MCF 10A (cell line): Measurements from ENCODE around the gene DNAH6. TPM values are rescaled to one million over a fixed set of nuclear protein-coding genes. Genes with fewer than 3 reads are reported as not detected.

Source experiments
- BruUV-seq: library from RNA; stranded (reverse); fragments of 400-500 nt; replicated peaks from 2 replicates; lab custom pipeline; 2021; lab: Mats Ljungman, UMichigan
- CTCF ChIA-PET: fragments of 300-600 bp; sonication (Branson Sonifier 250); formaldehyde crosslinking; extraction: SDS; loops from one replicate; lab custom pipeline; 2021; ENCODE audit warnings: antibody characterized with exemption, inconsistent platforms; lab: Yijun Ruan, JAX
- POLR2A ChIA-PET: fragments of 300-600, 350-650 bp; sonication (Branson Sonifier 250); formaldehyde crosslinking; extraction: SDS; loops from one replicate; lab custom pipeline; 2020; ENCODE audit warnings: antibody characterized with exemption, inconsistent platforms; lab: Yijun Ruan, JAX
- DNase-seq: peaks from one replicate; pipeline ENCODE4 v3.0.0-alpha.2; 2018; ENCODE audit not compliant: unreplicated experiment
- H3K27ac Mint-ChIP-seq: one replicate; pipeline ENCODE4 v1.8.0; 2022; ENCODE audit warnings: mild to moderate bottlenecking, low read depth, mixed read lengths; ENCODE audit not compliant: unreplicated experiment
- H3K27me3 Mint-ChIP-seq: one replicate; pipeline ENCODE4 v1.8.0; 2022; ENCODE audit warnings: mixed read lengths; ENCODE audit not compliant: insufficient read depth, unreplicated experiment
- H3K36me3 Mint-ChIP-seq: one replicate; pipeline ENCODE4 v1.8.0; 2022; ENCODE audit warnings: mild to moderate bottlenecking, moderate library complexity, mixed read lengths; ENCODE audit not compliant: insufficient read depth, unreplicated experiment
- H3K4me1 Mint-ChIP-seq: one replicate; pipeline ENCODE4 v1.8.0; 2022; ENCODE audit warnings: mixed read lengths; ENCODE audit not compliant: insufficient read depth, unreplicated experiment
- H3K4me3 Mint-ChIP-seq: one replicate; pipeline ENCODE4 v1.8.0; 2022; ENCODE audit warnings: mild to moderate bottlenecking, moderate library complexity, mixed read lengths; ENCODE audit not compliant: unreplicated experiment
- H3K9me3 Mint-ChIP-seq: one replicate; pipeline ENCODE4 v1.8.0; 2022; ENCODE audit warnings: mixed read lengths; ENCODE audit not compliant: unreplicated experiment
- intact Hi-C: fragments of 100-400 bp; cut with micrococcal nuclease; formaldehyde crosslinking; loops from 2 replicates; pipeline ENCODE4 v1.14.1; 2022
- total RNA-seq: library from RNA; stranded (reverse); gene quantifications from 2 replicates; pipeline ENCODE4 v1.2.3, GENCODE V29; 2022
- TF ChIP-seq, protein P1 (sequence below): fragments of 200-600 bp; IDR thresholded peaks from one replicate; pipeline ENCODE4 v1.8.0; 2022; ENCODE audit warnings: antibody characterized with exemption, mild to moderate bottlenecking; ENCODE audit not compliant: unreplicated experiment

The DNAH6 gene
- total RNA-seq, 1 experiment from 2014 or later, result 0.14 TPM

DNA sequence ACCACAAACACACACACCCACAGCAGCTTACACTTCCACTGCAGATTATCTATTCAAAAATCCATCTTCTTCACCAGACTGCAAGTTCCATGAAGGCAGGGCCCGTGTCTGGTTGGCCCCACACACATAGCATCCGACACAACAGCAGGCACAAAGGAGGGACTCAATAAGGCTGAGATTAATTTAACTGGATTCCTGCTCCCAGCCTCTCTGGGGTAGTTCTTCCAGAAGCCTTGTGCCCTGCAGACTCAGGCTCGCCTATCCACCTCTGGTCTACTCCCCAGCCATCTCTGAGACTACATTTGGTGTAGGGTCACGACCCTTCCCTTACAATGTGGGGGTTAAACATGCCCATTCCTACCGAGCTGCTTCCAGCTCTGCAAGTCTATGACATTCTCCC, 306.9 kb downstream of the DNAH6 start:
- POLR2A ChIA-PET, result no interaction called here
- H3K9me3 Mint-ChIP-seq, result no peaks in the 10 kb centered on the region
- TF ChIP-seq, protein P1, sequence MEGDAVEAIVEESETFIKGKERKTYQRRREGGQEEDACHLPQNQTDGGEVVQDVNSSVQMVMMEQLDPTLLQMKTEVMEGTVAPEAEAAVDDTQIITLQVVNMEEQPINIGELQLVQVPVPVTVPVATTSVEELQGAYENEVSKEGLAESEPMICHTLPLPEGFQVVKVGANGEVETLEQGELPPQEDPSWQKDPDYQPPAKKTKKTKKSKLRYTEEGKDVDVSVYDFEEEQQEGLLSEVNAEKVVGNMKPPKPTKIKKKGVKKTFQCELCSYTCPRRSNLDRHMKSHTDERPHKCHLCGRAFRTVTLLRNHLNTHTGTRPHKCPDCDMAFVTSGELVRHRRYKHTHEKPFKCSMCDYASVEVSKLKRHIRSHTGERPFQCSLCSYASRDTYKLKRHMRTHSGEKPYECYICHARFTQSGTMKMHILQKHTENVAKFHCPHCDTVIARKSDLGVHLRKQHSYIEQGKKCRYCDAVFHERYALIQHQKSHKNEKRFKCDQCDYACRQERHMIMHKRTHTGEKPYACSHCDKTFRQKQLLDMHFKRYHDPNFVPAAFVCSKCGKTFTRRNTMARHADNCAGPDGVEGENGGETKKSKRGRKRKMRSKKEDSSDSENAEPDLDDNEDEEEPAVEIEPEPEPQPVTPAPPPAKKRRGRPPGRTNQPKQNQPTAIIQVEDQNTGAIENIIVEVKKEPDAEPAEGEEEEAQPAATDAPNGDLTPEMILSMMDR, result no peak
- H3K36me3 Mint-ChIP-seq, result no peaks in the 10 kb centered on the region
- no peak overlapping the region for H3K27ac Mint-ChIP-seq
- no peak for DNase-seq
- no peaks in the 10 kb centered on the region for H3K27me3 Mint-ChIP-seq
- CTCF ChIA-PET, result interaction anchor here (0.6 to 1.2 kb wide), 2 partner anchors 42 to 508 kb away, joined by 3 to 4 read pairs; no protein-coding TSS in a partner anchor
- intact Hi-C loops, result no loop called here
- BruUV-seq, result no TSS peak
- H3K4me1 Mint-ChIP-seq, result no peaks in the 10 kb centered on the region
- no peak overlapping the region for H3K4me3 Mint-ChIP-seq

- CTCF ChIA-PET, result no interaction called here
- no peak overlapping the region for H3K4me3 Mint-ChIP-seq
- no peaks in the 10 kb centered on the region for H3K36me3 Mint-ChIP-seq
- no TSS peak for BruUV-seq
- intact Hi-C loops, result no loop called here
- H3K9me3 Mint-ChIP-seq, result no peaks in the 10 kb centered on the region
- POLR2A ChIA-PET, result no interaction called here
- no peak for DNase-seq
- no peaks in the 10 kb centered on the region for H3K27me3 Mint-ChIP-seq
- TF ChIP-seq, protein P1, result no peak
- H3K4me1 Mint-ChIP-seq, result no peaks in the 10 kb centered on the region
- H3K27ac Mint-ChIP-seq, result no peak overlapping the region
These were observed 307.5 kb downstream of the DNAH6 start for GRCh38 chr2:84823788-84824187.

DNA sequence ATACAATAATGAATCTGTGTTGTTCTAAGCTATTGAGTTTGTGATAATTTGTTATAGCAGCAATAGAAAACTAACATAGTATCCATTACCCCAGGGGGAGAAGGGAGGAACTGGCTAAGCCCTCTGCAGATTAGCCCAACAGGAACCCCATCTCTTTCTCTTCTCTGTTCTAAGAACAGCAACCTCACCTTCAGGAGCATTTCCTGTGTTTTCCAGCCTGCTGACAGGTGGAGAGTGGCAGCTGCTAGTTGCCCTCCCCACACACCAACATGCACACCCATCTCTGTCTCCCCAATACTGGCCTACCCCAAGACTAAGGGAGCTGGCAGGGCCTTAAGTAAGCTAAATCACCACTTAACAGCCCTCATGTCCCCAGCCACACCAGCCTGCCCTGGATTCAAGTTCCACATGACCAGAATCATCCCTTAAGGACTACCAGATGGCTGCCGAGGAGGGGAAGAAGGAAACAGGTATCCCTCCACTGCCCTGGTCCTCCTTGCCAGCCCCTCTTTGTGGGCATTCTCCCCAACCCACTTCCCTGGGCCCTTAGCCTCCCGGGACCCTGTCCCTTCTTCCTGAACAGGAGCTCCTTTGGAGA, 311.8 kb downstream of the DNAH6 start:
- H3K4me3 Mint-ChIP-seq, result no peak overlapping the region
- no peaks in the 10 kb centered on the region for H3K4me1 Mint-ChIP-seq
- no peak for DNase-seq
- H3K36me3 Mint-ChIP-seq, result no peaks in the 10 kb centered on the region
- H3K27me3 Mint-ChIP-seq, result no peaks in the 10 kb centered on the region
- CTCF ChIA-PET, result interaction anchor here (0.6 to 1.2 kb wide), 2 partner anchors 24 to 97 kb away, joined by 4 to 5 read pairs; no protein-coding TSS in a partner anchor
- no TSS peak for BruUV-seq
- H3K27ac Mint-ChIP-seq, result no peak overlapping the region
- intact Hi-C loops, result no loop called here
- no peaks in the 10 kb centered on the region for H3K9me3 Mint-ChIP-seq
- POLR2A ChIA-PET, result no interaction called here
- TF ChIP-seq, protein P1, result no peak

DNA sequence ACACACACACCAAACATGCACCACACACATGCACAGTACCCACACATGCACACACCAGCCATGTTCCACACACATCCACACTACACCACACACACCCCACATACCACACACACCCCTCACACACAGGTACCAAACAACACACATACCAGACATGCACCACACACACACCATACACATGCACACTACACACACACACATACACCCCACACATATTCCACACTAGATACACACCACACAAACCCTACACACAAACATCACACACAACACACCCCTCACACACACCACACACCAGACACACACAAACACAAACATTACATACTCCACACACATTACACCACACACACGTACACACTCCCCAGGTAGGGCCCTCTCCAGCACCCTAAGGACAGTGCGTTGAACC, 313.4 kb downstream of the DNAH6 start:
- Mint-ChIP-seq H3K27ac (no peak overlapping the region), H3K27me3 (no peaks in the 10 kb centered on the region), H3K9me3 (no peaks in the 10 kb centered on the region), H3K4me3 (no peak overlapping the region), H3K4me1 (no peaks in the 10 kb centered on the region), H3K36me3 (no peaks in the 10 kb centered on the region)
- ChIA-PET POLR2A (no interaction called here), CTCF (no interaction called here)
- no TSS peak for BruUV-seq
- DNase-seq, result no peak
- TF ChIP-seq, protein P1, result no peak
- intact Hi-C loops, result no loop called here
